Nephron (organoid): ENCODE results near the gene CKAP5.
A peak's percentile ranks its signal among the peaks of the same experiment; 100 is the strongest.

Source experiments
- H3K27ac Mint-ChIP-seq, 3 experiments: 2 replicates each; pipeline ENCODE4 v1.8.0; 2020; ENCODE audit warnings: mixed read lengths in 3 of 3, mild to moderate bottlenecking in 2 of 3, moderate library complexity in 1 of 3
- H3K27me3 Mint-ChIP-seq: 2 replicates; pipeline ENCODE4 v1.8.0; 2021; ENCODE audit warnings: low read depth, mild to moderate bottlenecking, moderate library complexity, mixed read lengths
- H3K36me3 Mint-ChIP-seq: 2 replicates; pipeline ENCODE4 v1.8.0; 2020; ENCODE audit warnings: low read depth, mixed read lengths
- H3K4me1 Mint-ChIP-seq: 2 replicates; pipeline ENCODE4 v1.8.0; 2020; ENCODE audit warnings: mixed read lengths
- H3K4me3 Mint-ChIP-seq, 3 experiments: 2 replicates each; pipeline ENCODE4 v1.8.0; 2020; ENCODE audit warnings: mild to moderate bottlenecking in 3 of 3, mixed read lengths in 3 of 3, moderate library complexity in 2 of 3
- H3K9me3 Mint-ChIP-seq: 2 replicates; pipeline ENCODE4 v1.8.0; 2020; ENCODE audit warnings: mixed read lengths
- CTCF ChIP-seq, 3 experiments: fragments of 200-600 bp; sonication (generic); IDR thresholded peaks; one replicate each; pipeline ENCODE4 v1.5.0; 2021; ENCODE audit warnings: antibody characterized with exemption in 3 of 3; ENCODE audit not compliant: unreplicated experiment in 3 of 3

The CKAP5 gene

GRCh38 chr11:46696212-46696558, 149.9 kb downstream of the CKAP5 start:
- no peaks in the 10 kb centered on the region for H3K27me3 Mint-ChIP-seq
- TF ChIP-seq CTCF (IDR thresholded peaks at IDR 0.05; ENCODE audit: unreplicated experiment in 3 of 3), result no peak
- H3K4me1 Mint-ChIP-seq, result peaks cover 29% of the 10 kb centered on the region
- H3K4me3 Mint-ChIP-seq, result no peak overlapping the region
- peaks cover 12% of the 10 kb centered on the region for H3K36me3 Mint-ChIP-seq
- H3K9me3 Mint-ChIP-seq, result no peaks in the 10 kb centered on the region
- H3K27ac Mint-ChIP-seq, result no peak overlapping the region

DNA sequence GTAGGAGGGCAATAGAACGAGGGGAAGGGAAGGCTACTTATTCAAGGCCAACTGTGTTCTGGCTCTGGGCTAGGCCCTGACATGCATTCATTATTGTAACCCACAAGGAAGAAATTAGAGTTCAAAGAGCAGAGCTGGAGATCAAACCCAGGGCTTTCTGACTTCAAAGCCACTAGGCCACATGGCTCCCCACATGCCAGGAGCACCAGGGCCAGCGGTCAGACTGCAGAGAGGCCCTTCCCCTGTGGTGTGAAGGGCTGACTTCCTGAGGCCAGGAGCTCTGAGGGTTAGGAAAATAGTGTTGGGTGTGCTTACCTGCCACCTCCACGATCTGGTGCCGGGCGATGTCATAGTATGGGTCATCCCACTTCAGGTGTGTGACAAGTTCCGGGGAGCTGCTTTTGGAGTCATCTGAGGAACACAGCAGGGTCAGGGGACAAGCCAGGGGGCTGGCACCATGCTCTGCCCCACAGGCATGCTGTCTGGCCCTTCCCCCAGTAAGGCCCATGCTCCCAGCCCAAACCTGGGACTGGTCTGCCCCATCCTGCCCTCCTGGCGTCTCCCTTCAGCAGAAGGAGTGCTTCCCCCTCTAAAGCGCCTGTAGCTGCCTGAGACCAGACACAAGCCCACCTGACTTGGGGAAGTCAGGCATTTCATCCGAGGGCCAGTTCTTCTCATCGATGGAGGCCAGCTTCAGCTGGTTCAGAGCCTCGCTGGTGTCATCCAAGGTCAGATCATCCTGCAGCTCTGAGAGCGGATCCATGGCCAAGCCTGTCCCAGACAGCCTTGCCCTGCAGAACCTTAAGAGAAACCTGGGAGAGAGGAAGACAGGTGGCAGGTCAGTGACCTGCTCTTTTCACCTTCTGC, 150.5 kb downstream of the CKAP5 start:
- Mint-ChIP-seq H3K27ac (no peak overlapping the region), H3K36me3 (peaks cover 15% of the 10 kb centered on the region), H3K9me3 (no peaks in the 10 kb centered on the region), H3K4me3 (no peak overlapping the region), H3K4me1 (peaks cover 26% of the 10 kb centered on the region), H3K27me3 (no peaks in the 10 kb centered on the region)
- TF ChIP-seq CTCF (IDR thresholded peaks at IDR 0.05; ENCODE audit: unreplicated experiment in 3 of 3), result no peak

GRCh38 chr11:46694607-46695006, 151.5 kb downstream of the CKAP5 start:
- Mint-ChIP-seq H3K27me3 (no peaks in the 10 kb centered on the region), H3K4me1 (peaks cover 22% of the 10 kb centered on the region), H3K9me3 (no peaks in the 10 kb centered on the region), H3K27ac (no peak overlapping the region), H3K4me3 (no peak overlapping the region), H3K36me3 (peaks cover 17% of the 10 kb centered on the region)
- no peak for TF ChIP-seq CTCF (IDR thresholded peaks at IDR 0.05; ENCODE audit: unreplicated experiment in 3 of 3)

DNA sequence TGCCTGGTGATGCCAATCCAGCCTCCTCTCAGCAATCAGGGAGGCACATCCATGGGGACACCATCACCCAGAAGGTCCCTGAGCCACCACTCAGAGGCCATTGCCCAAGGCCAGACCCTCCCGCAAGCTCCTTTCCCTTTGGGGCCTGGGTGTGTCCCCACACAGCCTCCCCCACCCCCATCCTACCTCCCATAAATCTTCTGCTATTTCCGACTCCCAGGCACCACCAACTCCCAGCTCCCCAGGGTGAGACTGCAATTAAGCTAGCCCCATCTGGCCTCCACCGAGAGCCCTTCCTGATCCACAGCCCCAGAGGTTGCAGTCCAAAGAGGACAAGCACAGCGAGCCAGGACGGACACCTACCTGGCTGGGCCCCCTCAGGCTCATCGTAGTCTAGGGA, 152.0 kb downstream of the CKAP5 start:
- Mint-ChIP-seq H3K4me1 (peaks cover 20% of the 10 kb centered on the region), H3K4me3 (no peak overlapping the region), H3K27ac (peak overlapping the region in 1 of 3 experiments; percentile 31), H3K9me3 (no peaks in the 10 kb centered on the region), H3K27me3 (no peaks in the 10 kb centered on the region), H3K36me3 (peaks cover 19% of the 10 kb centered on the region)
- TF ChIP-seq CTCF (IDR thresholded peaks at IDR 0.05; ENCODE audit: unreplicated experiment in 3 of 3), result no peak

- Mint-ChIP-seq H3K4me1 (peaks cover 15% of the 10 kb centered on the region), H3K36me3 (peaks cover 21% of the 10 kb centered on the region), H3K27ac (no peak overlapping the region), H3K4me3 (no peak overlapping the region), H3K27me3 (no peaks in the 10 kb centered on the region), H3K9me3 (no peaks in the 10 kb centered on the region)
- TF ChIP-seq CTCF (IDR thresholded peaks at IDR 0.05; ENCODE audit: unreplicated experiment in 3 of 3), result no peak
Measured at GRCh38 chr11:46693597-46694012, 152.5 kb downstream of the CKAP5 start.
